ENCODE data around the gene LAMA2. TPM values are rescaled to one million over a fixed set of nuclear protein-coding genes. Genes with fewer than 3 reads are reported as not detected.

LAMA2 gene
- total RNA-seq, 1 experiment from 2014 or later: 4.2 TPM

- Histone ChIP-seq H4K5ac (ENCODE audit: insufficient read length, low read depth, low read length) (no peak overlapping the region), H3K27me3 (ENCODE audit: insufficient read depth, low read length) (no peaks in the 10 kb centered on the region), H4K8ac (replicated peaks; ENCODE audit: insufficient read length, low read depth, low read length) (no peak overlapping the region), H2BK20ac (ENCODE audit: low read depth, low read length, poor library complexity, severe bottlenecking) (no peak overlapping the region), H3K4me2 (ENCODE audit: insufficient read depth, insufficient read length, low read length) (no peak overlapping the region), H3T11ph (ENCODE audit: low read length) (no peak overlapping the region), H2AK5ac (ENCODE audit: insufficient read length, low read length) (no peak overlapping the region), H3K23ac (ENCODE audit: insufficient read length, low read depth, low read length) (no peak overlapping the region), H4K91ac (ENCODE audit: insufficient read length, low read depth, low read length) (no peak overlapping the region), H3K14ac (ENCODE audit: insufficient read depth, low read length) (no peak overlapping the region), H3K23me2 (ENCODE audit: insufficient read length, low read depth, low read length, poor library complexity, severe bottlenecking) (peaks cover 7% of the 10 kb centered on the region), H3K18ac (ENCODE audit: insufficient read length, low read depth, low read length) (no peak overlapping the region), H3K56ac (ENCODE audit: insufficient read length, low read depth, low read length) (no peak overlapping the region), H3K4ac (ENCODE audit: low read depth, low read length) (no peak overlapping the region), H3K9me3 (ENCODE audit: control insufficient read depth, low read depth, low read length) (no peaks in the 10 kb centered on the region), H4K20me1 (ENCODE audit: control insufficient read depth, insufficient read depth, insufficient read length) (no peaks in the 10 kb centered on the region), H3K79me2 (ENCODE audit: insufficient read depth, low read length) (no peaks in the 10 kb centered on the region), H3K4me1 (ENCODE audit: insufficient read depth, low read length) (no peaks in the 10 kb centered on the region; the same call in 1 of the 2 replicates), H3K9ac (ENCODE audit: extremely low read depth, insufficient read length, low read length) (no peak overlapping the region), H2BK5ac (ENCODE audit: insufficient read length, low read length) (no peak overlapping the region), H2AFZ (ENCODE audit: low read length) (no peak overlapping the region), H3K27ac (ENCODE audit: insufficient read length, low read depth, low read length) (no peak overlapping the region), H2BK15ac (ENCODE audit: low read depth, low read length) (no peak overlapping the region), H2BK12ac (ENCODE audit: insufficient read length, low read depth, low read length) (no peak overlapping the region), H2BK120ac (ENCODE audit: low read depth, low read length, poor library complexity, severe bottlenecking) (no peak overlapping the region), H3K79me1 (ENCODE audit: insufficient read depth, low read depth, low read length, poor library complexity, severe bottlenecking) (no peaks in the 10 kb centered on the region)
- no peaks in the 10 kb centered on the region for H3K27me3 Mint-ChIP-seq (ENCODE audit: low read depth)
- H3K4me3 Mint-ChIP-seq: no peak overlapping the region
- TF ChIP-seq CTCF (conservative IDR thresholded peaks at IDR 0.05): no peak
- H3K9me3 Mint-ChIP-seq: no peaks in the 10 kb centered on the region; a peak in 1 of 5 replicates
- H3K36me3 Mint-ChIP-seq (ENCODE audit: insufficient read depth in 1 of 3, low read depth in 3 of 3): no peaks in the 10 kb centered on the region
- peaks cover 12% of the 10 kb centered on the region in 2 experiments for H3K4me1 Mint-ChIP-seq
- H3K27ac Mint-ChIP-seq: no peak overlapping the region
- DNase-seq: no peak
- WGBS (ENCODE audit: extremely low coverage, insufficient read length, low lambda C conversion rate): no CpG with 5 or more reads among the region's 2 CpGs
These were observed 968 bp downstream of the LAMA2 start for GRCh38 chr6:128883906-128884305.
